Measurements from ENCODE around the gene PYGB.

PYGB gene

DNA sequence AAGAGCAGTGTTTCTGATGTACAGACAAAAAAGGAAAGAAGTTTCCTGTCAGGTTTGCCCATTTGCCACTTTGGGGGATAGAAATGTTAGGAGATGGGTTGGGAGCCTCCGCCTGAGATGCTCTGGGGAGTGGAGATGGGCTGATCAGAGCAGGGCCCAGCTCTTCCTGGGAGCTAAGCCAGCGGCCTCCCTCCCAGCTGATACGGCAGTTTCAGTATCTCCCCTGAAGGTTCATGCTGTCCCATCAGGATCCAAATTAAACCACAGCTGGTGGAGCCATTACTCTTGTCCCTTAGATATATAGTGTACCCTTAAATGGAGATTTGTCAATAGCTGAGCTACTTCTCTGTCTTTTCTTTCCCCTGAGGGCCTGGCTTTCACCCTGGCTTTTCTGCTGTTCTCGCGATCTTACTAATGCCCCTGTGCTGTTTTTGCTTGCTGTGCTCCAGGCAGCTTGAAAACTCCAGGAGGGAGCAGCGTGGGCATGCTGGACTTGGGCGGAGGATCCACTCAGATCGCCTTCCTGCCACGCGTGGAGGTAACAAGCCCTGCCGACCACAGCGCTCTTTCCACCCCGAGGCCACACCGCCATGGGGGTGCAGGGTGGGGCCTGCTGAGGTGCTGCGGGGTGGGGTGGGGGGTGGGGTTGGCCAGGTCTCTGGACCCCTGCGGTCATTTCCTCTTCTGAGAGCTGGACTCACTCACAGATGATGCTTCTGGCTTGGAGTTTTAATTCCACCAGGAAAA, 31.5 kb upstream of the PYGB start:
- Histone ChIP-seq H3K4me3 (ENCODE audit: insufficient read length, low read depth) (no peak overlapping the region), H3K9ac (ENCODE audit: insufficient read length, low read depth) (no peak overlapping the region), H3K4me1 (ENCODE audit: insufficient read depth, insufficient read length) (no peaks in the 10 kb centered on the region), H3K27me3 (ENCODE audit: insufficient read depth, insufficient read length) (no peaks in the 10 kb centered on the region), H3K9me3 (ENCODE audit: insufficient read depth, low read length) (no peaks in the 10 kb centered on the region), H3K36me3 (ENCODE audit: insufficient read depth, insufficient read length, low read length) (peaks cover 83% of the 10 kb centered on the region)
- TF ChIP-seq ZNF274 (IDR thresholded peaks at IDR 0.05; ENCODE audit: low read depth, low read length) = no peak
- TF ChIP-seq SUZ12 (IDR thresholded peaks at IDR 0.05; ENCODE audit: extremely low read depth, insufficient read depth, insufficient read length) = no peak
- no peak for TF ChIP-seq YY1 (IDR thresholded peaks at IDR 0.05; ENCODE audit: insufficient read depth, insufficient read length)
- no peak for DNase-seq (ENCODE audit: low read depth, low spot score)

DNA sequence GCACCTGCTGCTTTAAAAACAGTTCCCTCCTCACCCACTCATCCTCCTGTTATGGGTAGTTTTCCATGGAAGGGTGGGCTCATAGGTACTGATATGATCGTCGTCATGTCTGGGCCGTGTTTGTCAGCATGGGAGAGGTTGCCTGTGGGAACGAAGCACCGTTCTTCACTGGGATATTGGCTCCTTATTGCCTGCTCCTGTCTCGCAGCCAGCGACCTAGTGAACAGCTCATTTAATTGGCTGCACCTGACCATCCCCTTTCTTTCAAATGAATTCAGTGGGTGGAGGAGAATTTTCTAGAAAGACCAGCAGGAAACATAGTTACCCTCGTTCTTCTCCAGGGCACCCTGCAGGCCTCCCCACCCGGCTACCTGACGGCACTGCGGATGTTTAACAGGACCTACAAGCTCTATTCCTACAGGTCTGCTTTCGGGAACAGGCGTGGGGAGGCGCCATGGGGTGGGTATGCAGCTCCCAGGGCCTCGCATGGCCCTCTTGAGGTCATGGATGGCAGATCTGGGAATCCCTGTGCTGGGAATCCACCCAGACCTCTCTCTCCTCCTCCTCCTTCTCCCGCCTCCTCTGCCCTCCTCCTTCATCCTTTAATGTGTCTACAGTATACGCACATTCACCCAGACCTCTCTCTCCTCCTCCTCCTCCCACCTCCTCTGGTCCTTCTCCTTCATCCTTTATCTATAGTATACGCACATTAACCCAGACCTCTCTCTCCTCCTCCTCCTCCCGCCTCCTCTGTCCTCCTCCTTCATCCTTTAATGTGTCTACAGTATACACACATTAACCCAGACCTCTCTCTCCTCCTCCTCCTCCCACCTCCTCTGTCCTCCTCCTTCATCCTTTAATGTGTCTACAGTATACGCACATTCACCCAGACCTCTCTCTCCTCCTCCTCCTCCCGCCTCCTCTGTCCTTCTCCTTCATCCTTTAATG, 30.4 kb upstream of the PYGB start:
- no peak overlapping the region for H3K4me3 ChIP-seq (ENCODE audit: insufficient read length, low read depth)
- no peak overlapping the region for H3K9ac ChIP-seq (ENCODE audit: insufficient read length, low read depth)
- H3K9me3 ChIP-seq (ENCODE audit: insufficient read depth, low read length) = no peaks in the 10 kb centered on the region
- peaks cover 79% of the 10 kb centered on the region for H3K36me3 ChIP-seq (ENCODE audit: insufficient read depth, insufficient read length, low read length)
- H3K27me3 ChIP-seq (ENCODE audit: insufficient read depth, insufficient read length) = no peaks in the 10 kb centered on the region
- TF ChIP-seq ZNF274 (IDR thresholded peaks at IDR 0.05; ENCODE audit: low read depth, low read length) = no peak
- no peak for TF ChIP-seq SUZ12 (IDR thresholded peaks at IDR 0.05; ENCODE audit: extremely low read depth, insufficient read depth, insufficient read length)
- no peak for TF ChIP-seq YY1 (IDR thresholded peaks at IDR 0.05; ENCODE audit: insufficient read depth, insufficient read length)
- H3K4me1 ChIP-seq (ENCODE audit: insufficient read depth, insufficient read length) = peaks cover 6% of the 10 kb centered on the region
- no peak for DNase-seq (ENCODE audit: low read depth, low spot score)

DNA sequence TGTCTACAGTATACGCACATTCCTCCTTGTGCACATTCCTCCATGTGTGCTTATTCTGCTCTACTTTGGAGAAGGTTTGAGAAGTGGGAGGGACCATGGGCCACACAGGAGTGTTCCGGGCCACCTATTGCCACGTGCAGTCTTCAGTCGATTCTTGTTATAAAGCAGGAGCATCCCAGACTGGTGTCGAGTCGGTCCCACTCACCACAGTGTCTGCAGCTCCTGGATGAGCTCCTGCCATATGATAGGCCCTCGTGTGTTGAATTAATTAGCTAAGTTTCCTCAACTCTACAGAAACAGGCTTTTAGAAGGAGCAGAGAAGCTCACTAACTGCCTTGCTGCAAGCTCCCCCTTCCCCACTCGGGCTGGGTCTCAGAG, 29.8 kb upstream of the PYGB start:
- DNase-seq (ENCODE audit: low read depth, low spot score) = no peak
- Histone ChIP-seq H3K9me3 (ENCODE audit: insufficient read depth, low read length) (no peaks in the 10 kb centered on the region), H3K27me3 (ENCODE audit: insufficient read depth, insufficient read length) (no peaks in the 10 kb centered on the region), H3K9ac (ENCODE audit: insufficient read length, low read depth) (no peak overlapping the region), H3K4me1 (ENCODE audit: insufficient read depth, insufficient read length) (peaks cover 7% of the 10 kb centered on the region), H3K4me3 (ENCODE audit: insufficient read length, low read depth) (no peak overlapping the region), H3K36me3 (ENCODE audit: insufficient read depth, insufficient read length, low read length) (peaks cover 76% of the 10 kb centered on the region)
- TF ChIP-seq ZNF274 (IDR thresholded peaks at IDR 0.05; ENCODE audit: low read depth, low read length) (no peak), YY1 (IDR thresholded peaks at IDR 0.05; ENCODE audit: insufficient read depth, insufficient read length) (no peak), SUZ12 (IDR thresholded peaks at IDR 0.05; ENCODE audit: extremely low read depth, insufficient read depth, insufficient read length) (no peak)

DNA sequence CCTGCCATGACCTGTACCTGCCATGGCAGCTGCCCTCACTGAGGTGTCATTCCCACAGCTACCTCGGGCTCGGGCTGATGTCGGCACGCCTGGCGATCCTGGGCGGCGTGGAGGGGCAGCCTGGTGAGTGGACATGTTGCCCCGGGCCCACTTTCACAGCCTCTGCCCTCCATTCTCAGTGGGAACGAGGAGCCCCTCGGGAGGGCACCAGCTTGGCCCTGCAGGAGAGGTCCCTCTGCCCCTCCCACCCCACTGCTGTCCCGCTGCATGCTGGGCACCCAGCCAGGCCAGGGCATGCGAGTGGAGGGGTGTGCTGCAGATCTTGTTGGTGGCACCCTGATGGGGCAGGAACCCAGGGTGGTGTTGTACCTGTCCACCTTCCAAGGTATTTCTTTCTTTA, 29.4 kb upstream of the PYGB start:
- no peak for DNase-seq (ENCODE audit: low read depth, low spot score)
- H3K9ac ChIP-seq (ENCODE audit: insufficient read length, low read depth) = no peak overlapping the region
- peaks cover 7% of the 10 kb centered on the region for H3K4me1 ChIP-seq (ENCODE audit: insufficient read depth, insufficient read length)
- H3K9me3 ChIP-seq (ENCODE audit: insufficient read depth, low read length) = no peaks in the 10 kb centered on the region
- H3K27me3 ChIP-seq (ENCODE audit: insufficient read depth, insufficient read length) = no peaks in the 10 kb centered on the region
- TF ChIP-seq SUZ12 (IDR thresholded peaks at IDR 0.05; ENCODE audit: extremely low read depth, insufficient read depth, insufficient read length) (no peak), YY1 (IDR thresholded peaks at IDR 0.05; ENCODE audit: insufficient read depth, insufficient read length) (no peak), ZNF274 (IDR thresholded peaks at IDR 0.05; ENCODE audit: low read depth, low read length) (no peak)
- H3K36me3 ChIP-seq (ENCODE audit: insufficient read depth, insufficient read length, low read length) = peaks cover 72% of the 10 kb centered on the region
- H3K4me3 ChIP-seq (ENCODE audit: insufficient read length, low read depth) = no peak overlapping the region

DNA sequence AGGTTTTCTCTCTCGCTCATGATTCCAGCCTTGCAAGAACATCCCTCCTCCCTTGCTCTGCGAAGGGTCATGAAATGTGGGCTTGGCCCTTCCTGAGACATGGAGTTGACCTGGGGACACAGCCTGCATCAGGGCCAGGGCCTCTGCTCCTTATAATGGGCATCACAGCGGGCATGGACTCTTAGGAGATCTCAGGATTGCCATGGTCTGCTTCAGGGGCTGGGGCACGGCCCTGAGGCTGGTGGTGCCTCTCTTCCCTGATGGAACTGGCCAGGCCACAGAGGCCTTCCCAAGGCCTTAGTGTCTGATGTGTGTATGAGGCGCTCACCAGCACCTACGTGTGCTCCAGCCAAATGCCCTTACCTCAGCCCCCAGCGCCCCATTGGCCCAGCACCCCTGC, 28.5 kb upstream of the PYGB start:
- no peak overlapping the region for H3K9ac ChIP-seq (ENCODE audit: insufficient read length, low read depth)

DNA sequence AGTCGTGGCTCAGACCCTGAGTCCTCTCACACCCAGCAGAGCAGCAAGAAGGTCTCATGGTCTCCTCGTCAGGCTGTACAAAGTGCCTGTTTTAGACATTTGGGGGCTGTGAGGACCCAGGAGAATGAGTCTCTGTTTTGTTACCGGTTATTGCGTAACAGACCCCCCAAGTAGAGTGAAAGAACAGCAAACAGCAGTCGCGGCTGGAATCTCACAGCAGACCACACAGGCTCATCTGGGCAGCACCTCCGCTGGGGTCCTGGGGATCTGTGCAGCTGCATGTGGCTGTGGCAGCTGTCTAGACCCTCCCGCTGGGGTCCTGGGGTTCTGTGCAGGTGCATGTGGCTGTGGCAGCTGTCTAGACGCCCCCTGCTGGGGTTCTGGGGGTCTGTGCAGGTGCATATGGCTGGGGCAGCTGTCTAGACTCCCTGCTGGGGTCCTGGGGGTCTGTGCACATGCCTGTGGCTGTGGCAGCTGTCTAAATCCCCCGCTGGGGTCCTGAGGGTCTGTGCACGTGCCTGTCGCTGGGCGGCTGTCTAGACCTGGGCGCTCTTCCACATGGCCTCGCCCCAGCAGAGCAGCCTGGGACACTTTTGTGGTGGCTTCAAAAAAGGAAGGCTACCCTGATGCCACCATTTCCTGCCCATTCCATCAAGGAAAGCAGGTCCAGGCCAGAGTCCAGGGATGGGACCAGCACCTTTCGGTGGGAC, 27.7 kb upstream of the PYGB start:
- TF ChIP-seq ZNF274 (IDR thresholded peaks at IDR 0.05; ENCODE audit: low read depth, low read length) = no peak
- TF ChIP-seq YY1 (IDR thresholded peaks at IDR 0.05; ENCODE audit: insufficient read depth, insufficient read length) = no peak
- TF ChIP-seq SUZ12 (IDR thresholded peaks at IDR 0.05; ENCODE audit: extremely low read depth, insufficient read depth, insufficient read length) = no peak
- H3K4me3 ChIP-seq (ENCODE audit: insufficient read length, low read depth) = no peak overlapping the region
- no peak for DNase-seq (ENCODE audit: low read depth, low spot score)

More for the DNA sequence above, 28.5 kb upstream of the PYGB start:
- peaks cover 69% of the 10 kb centered on the region for H3K36me3 ChIP-seq (ENCODE audit: insufficient read depth, insufficient read length, low read length)
- DNase-seq (ENCODE audit: low read depth, low spot score) = no peak
- no peak for TF ChIP-seq YY1 (IDR thresholded peaks at IDR 0.05; ENCODE audit: insufficient read depth, insufficient read length)
- TF ChIP-seq ZNF274 (IDR thresholded peaks at IDR 0.05; ENCODE audit: low read depth, low read length) = no peak
- no peak for TF ChIP-seq SUZ12 (IDR thresholded peaks at IDR 0.05; ENCODE audit: extremely low read depth, insufficient read depth, insufficient read length)
- no peaks in the 10 kb centered on the region for H3K9me3 ChIP-seq (ENCODE audit: insufficient read depth, low read length)
- H3K27me3 ChIP-seq (ENCODE audit: insufficient read depth, insufficient read length) = no peaks in the 10 kb centered on the region
- H3K4me1 ChIP-seq (ENCODE audit: insufficient read depth, insufficient read length) = peaks cover 12% of the 10 kb centered on the region
- H3K4me3 ChIP-seq (ENCODE audit: insufficient read length, low read depth) = no peak overlapping the region

More for the DNA sequence above, 27.7 kb upstream of the PYGB start:
- H3K9me3 ChIP-seq (ENCODE audit: insufficient read depth, low read length) = no peaks in the 10 kb centered on the region
- no peak overlapping the region for H3K9ac ChIP-seq (ENCODE audit: insufficient read length, low read depth)
- peaks cover 69% of the 10 kb centered on the region for H3K36me3 ChIP-seq (ENCODE audit: insufficient read depth, insufficient read length, low read length)
- H3K4me1 ChIP-seq (ENCODE audit: insufficient read depth, insufficient read length) = peaks cover 12% of the 10 kb centered on the region
- H3K27me3 ChIP-seq (ENCODE audit: insufficient read depth, insufficient read length) = no peaks in the 10 kb centered on the region

Measured in NT2/D1 (cell line).